NCI-H1105 treated with DMSO at 0.1 percent for 48 hours (cell line): ENCODE results near the gene SEMA4D.

Experiments used
- DNase-seq: peaks from one replicate; lab custom pipeline; 2025; lab: John Stamatoyannopoulos, UW

The SEMA4D gene

DNA sequence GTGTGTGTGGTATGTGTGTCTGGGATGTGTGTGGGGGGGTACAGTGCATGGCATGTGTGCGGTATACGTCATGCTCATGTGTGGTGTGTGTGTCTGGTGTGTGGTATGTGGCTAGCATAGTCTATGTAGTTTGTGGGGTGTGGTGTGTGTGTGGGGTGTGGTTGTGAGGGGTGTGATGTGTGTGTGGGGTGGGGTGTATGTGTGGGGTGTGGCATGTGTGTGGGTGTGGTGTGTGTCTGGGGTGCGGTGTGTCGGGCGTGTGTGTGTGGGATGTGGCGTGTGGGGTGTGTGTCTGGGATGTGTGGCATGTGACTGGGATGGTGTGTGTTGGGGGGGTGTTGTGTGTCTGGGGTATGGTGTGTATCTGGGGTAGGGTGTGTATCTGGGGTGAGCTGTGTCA is 127.3 kb downstream of the SEMA4D start:
- no peak for DNase-seq

DNA sequence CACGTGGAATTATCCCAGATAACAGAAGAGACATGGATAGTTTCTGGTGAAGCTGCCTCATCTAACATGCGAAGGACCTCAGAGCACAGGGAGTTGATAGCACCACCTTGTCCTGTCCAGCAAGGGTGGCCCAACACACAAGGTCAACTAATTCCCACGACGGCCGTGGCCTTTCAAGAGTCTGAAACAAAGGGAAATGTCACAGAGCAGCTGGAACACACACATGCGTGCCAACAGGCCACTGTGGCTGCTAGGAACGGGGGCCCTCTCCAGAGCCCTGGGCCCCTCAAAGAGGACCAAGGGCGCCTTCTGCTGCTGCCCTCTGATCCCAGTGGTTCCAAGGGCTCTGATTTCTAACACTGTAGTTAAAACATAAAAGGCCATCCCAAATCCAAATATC is 128.9 kb downstream of the SEMA4D start:
- no peak for DNase-seq

DNA sequence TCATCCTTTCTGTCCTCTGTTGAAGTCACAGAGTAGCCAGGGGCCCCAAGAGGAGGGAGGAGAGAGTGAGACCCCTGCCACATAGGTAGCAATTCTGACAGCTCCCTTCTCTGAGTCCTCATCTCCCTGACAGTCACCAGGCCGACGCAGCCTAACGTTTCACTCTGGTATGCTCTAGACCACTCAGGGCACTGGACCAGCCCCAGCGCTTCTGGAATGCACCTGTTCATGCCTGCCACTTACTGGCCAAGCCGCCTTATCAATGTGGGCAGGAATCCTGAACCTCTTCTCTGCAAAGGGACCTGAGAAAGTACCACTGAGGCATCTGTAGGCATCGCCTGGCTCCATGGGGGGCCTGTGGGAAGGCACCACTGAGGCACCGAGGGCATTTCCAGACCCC is 129.4 kb downstream of the SEMA4D start:
- DNase-seq: no peak

DNA sequence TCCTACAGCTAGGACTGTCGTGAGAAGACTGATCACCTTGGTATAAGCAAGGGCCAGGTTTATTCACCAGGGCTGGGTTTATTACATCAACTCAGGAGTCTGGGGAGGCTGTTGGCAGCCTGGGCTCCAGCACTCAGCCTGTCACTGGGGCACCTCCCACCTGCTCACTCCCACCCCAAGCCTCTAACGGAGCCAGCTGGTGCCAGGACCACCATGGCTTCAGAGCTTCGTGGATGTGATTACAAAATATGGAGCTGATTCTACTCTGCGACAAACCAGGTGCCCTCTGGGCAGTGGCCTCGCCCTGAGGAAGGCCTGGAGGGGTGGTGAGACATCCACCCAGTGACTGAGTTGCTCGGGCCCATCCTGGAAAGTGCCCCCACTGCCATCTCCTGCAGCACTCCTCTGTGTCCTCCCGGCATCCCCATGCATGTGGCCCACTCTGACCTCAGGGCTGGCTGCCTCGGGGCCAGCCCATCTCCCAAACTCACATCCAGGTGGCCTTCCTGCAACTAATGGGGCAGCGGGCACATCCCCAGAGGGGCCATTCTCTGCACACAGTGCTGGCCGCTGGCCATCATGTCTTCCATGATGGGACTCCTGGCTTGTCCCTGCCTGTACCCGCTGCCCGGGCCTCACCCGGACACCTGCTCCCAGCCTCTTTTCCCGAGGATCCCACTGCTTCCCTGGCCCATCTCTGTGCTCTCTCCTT is 130.0 kb downstream of the SEMA4D start:
- DNase-seq: no peak

DNA sequence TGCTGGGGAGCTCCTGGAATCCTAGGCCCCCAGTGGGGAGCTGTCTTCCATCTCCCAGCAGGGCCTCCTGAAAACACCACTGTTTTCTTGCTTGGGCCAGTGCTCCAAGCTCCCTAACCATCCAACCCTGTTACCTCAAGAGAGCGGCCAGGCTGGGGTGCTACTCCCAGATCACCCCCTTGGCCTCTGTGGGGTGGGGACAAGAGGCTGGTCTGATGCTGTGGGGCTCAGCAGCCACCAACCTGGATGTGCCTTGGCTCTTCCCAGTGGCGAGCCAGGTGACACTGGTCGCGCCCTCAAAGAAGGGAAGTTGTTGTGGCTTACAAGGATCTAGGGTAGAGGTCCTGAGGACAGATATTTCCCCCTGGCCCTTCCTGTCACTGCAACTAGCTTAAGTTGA is 130.6 kb downstream of the SEMA4D start:
- DNase-seq: no peak

DNA sequence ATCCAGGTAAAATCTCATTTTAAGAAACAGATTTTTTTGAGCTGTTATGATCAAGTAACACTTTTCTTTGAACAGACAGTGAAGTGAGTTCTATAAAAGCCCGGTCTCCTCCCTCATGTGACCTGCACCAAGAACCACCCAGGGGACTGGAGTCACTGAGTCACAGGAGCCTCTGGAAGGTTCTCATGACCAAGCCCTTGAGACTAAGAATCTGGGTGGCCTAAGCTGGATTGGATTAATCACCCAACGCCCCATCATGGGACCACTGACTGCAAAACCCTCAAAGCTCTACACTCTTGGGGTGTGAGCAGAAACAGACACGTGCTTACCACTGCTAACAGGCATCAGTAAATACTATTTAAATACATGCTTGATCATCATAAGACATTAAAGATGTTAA is 131.2 kb downstream of the SEMA4D start:
- no peak for DNase-seq

DNA sequence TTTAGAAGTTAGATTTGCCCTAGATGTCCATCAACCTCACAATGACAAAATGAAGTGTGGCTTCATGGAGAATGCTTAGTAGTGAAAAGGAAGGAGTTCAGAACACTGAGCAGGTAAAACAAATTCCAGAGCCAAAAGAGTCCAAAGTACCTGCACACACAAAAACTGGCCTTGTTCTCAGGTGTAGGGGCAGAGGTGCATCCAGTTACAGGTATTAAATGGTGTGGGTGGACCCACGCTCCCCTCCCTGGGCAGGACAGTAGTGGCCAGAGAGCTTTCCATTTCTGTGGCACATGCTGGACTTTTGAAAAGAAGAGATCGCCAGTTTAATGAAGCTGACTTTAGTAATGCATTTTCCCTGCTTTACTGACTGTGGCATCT is 132.4 kb downstream of the SEMA4D start:
- DNase-seq: no peak

DNA sequence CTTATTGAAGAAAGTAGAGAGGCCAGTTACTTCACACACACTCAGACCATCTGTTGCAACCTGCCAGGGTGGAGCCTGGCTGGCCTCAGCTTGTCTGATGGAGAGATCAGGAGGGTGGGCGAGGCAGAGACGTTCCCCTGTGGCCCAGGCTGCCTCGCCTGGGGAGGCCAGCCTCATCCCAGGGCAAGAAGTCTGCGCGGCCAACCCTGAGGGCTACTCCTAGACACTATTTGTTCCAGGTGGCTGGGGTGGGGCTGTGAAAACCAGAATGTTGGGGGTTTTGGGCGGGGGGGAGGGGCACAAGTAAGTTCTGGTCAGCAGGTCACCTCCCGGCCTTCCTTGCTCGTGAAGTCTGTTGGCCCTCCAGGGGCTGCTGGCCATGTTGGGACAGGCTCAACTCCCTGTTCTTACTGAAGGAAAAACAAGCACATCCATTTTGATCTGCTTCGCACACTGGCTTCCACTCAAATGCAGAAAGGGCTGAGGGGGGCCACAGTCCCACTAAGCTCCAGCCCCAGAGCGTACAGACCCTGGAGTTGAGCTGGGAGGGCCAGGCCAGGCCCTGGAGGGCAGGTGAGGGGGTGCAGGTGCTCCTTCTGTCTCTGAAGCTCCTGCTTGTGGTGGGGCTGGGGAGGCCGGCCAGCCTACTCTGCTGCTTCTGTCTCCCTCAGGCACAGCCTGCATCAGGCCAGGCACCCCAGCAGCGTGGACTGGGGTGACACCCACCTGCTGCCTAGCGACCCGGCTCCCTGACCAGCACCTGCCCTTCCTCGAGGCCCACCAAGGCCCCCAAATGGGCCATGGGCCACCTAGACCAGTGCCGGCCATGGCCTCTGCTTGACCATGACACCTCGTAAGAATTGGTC is 133.0 kb downstream of the SEMA4D start:
- no peak for DNase-seq

DNA sequence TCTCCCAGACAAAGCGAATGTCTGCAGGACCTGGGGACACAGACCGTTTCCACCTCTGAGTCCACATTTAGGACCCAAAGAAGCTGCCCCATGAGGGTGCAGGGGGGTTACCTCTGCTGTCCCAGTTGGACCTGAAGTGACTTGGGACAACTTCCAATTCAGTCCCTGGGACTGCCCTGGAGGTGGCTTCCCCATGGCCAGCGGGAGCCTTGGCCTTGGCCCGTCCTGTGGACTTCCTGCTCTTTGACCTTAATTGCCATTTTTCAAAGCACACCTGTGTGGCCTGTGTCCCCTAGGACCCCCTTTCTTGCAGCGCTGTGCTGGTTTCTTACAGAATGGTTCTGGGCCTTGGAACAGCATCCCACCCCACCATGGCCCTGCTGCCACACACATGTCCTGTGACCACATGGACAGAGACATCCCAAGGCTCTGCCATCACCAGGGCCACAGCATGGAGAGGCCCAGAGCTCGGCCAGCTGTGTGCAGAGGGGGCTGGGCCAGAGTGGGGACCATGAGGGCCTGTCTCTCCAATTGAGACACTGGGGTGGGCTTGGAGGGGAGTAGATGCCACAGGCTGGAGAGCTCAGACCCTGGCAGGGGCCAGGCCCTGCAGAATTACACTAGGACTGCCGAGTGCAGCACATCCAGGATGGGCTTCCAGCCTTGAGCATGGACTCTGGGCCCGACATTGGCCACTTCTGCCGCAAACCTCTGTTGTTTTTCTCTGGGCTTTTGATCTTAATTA is 133.8 kb downstream of the SEMA4D start:
- no peak for DNase-seq

DNA sequence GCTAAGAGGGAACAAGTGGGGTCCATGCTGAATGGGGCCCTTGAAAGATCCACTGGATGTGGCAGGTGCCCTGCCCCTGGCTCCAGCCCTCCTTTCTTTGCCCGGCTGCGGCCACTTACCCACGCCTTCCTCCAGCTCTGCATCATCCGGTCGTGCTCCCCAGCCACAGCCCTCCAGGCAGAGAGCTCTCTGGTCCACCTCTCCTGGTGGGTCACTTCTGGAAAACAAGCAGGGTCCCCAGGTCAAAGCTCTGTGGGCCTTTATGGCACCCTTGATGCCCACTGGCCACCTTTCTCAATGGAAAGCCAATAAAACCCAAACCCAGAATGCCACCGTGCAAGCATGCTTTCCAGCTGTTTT is 134.6 kb downstream of the SEMA4D start:
- DNase-seq: no peak

DNA sequence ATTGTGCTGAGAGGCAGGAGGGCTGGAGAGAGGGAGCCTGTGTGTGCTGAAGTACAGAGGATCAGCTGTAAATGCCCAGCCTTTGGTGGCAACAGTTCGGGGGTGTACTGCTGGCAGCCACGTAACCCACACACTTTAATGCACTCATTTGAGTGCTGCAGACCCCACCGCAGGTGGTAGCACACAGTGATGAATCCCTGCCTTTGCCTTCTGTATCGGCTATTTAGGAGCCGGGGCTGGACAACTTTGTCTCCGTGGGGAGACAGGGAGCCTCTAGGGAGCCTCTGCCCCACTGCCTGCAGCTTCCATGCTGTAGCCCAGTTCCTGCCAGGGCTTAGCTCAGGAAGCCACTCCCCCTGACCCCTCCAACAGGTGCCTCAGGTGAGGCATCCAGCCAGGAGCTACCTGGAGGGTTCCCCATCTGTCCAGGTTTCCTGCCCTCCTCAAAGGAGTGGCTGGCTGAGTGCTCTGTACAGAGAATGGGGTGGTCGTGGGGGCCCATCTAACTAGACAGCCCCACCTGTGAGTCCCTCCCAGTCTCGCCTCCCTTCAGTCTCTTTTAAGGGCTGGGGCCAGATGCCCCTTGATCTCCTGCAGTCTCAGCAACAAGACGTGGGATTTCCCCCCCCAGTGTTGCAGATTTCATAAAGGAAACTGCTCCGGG is 135.1 kb downstream of the SEMA4D start:
- no peak for DNase-seq

DNA sequence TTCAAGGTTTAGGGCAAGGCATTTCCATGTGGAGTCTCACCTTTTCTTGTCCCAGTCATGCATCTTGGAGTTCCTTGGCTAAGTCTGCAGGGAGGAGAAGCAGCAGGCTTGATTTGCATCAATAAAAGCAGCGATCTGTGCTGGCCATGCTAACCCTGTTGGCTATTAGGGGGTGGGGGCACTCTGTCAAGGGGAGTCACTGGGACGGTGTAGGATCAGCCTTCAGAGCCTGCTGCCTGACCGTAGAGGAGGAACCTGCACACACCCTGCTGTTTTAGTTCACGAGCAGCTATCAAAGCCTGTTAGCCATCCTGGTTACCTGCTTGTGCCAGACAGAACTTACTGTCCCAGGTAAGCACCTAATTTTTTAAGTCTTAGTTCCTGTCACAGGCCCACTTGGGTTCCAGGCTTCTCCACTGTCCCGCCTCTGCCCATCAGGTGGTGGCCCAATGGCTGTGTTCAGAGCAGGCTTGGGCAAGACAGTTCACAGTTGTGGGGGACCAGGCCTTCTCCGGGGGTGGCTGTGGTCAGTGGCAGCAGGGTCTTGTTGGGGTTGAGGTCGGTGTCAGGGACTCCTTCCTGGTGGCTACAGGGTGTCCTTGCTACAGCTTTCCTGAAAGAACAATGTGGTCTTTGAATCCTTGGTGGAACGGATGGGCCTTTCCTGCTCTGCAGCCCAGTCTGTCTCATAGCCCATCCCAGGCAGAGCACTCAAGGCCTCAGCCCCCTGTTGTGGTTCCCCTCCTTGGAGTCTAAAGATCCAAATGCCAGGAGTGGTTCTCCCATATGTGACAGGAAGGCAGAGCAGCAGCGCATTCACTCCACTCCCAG is 135.9 kb downstream of the SEMA4D start:
- no peak for DNase-seq

DNA sequence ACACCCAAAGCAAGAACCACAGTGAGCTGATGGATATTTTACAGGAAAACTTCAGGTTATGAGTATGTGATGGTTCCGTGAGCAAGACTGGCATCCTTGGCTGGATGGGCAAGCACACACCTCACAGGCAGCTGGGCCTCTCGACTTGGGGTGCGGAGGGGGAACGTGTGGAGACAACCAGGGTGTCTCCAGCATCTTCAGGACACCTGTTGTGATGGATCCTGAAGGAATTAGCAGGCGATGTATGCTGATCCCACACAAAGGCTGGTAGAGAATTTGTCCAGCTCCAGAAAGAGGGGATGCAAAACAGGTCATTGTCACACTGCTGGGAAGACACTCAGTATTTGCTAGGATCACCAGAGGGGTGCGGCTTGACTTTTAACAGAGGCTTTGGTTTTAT is 136.9 kb downstream of the SEMA4D start:
- DNase-seq: no peak

DNA sequence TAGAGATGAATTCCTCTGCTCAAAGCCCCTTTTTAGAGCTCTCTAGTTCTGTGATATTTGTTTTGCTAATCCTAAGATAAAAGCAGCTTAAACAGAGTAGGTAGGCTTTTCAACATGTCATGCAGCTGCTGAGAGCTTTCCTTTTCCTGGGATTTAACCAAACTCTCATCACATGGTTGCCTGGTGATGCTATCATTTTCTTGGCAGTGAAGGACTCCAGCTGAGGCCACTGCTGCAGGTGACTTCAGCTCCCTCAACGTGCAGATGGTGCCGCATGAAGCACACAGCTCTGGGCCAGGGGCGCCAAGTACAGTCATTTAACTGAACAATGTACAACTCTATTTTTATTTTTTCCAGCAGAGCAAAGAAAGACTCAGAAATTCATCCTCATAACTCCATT is 137.4 kb downstream of the SEMA4D start:
- DNase-seq: peak; percentile 59

DNA sequence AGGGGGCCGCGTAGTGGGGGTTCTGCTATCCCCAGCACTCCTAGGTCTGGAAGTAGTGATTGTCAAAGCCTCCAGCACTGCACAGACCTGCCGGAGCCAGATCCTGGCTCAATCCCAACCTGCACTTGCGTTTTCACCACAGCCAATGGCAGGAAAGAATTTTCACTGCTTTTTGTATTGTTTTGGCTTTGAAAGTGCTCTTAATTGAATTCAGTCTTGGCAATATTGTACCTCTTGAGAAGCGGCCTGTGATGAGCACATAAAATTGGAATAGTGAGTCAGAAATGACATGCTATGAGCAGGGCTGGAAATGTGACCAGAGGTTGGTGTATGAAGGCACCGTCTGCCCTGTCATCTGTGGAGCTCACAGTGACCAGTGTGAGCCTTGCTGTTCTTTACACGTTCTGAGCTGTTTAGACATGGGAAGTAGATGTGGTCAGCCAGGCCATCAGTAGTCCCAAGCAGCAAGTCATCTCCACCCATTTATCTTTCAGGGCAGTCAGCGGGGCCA is 138.1 kb downstream of the SEMA4D start:
- peak; percentile 95 for DNase-seq

DNA sequence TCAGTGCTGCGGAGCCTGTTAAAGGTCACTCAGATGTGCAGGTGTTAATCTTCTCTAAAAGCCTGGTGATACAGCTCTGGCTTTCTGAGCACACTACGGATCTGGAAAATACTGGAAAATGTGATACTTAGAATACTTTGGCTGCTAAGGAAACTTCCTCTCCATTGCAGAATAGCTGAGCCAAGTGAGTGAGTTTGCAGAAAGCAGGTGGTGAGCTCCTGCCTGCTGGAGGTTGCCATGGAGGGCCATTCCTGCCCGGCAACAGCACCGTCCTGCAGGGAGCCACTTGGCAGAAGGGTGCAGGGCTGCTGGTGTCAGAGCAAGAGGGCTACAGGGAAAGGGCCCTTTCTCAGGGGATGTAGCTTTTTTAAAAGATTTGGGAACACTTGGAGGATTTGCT is 138.9 kb downstream of the SEMA4D start:
- DNase-seq: peak; percentile 77

DNA sequence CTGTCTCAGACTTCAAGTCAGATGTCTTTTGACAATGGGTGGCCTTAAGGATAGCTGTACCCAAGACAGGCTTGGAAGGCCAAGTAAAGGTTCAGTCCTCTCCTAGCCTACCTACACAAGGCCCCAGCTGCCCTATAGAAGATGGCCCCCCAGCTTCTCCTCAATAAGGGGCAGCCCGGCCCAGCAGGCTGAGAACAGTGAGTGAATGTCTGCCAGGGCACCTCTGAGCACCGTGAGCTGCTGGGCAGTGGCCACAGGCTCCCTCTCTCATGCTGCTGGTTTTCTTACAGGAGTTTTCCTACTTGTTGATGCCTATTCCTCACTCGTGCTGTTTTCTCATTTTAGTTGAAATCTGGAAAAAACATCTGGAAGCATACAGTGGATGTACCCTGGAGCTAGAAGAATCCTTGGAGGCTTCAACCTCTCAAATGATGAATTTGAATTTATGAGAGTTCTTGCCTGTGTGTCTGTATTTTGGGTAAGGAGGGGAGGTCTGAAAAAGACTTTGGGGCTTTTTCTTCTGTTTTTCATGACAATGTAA is 139.5 kb downstream of the SEMA4D start:
- no peak for DNase-seq

DNA sequence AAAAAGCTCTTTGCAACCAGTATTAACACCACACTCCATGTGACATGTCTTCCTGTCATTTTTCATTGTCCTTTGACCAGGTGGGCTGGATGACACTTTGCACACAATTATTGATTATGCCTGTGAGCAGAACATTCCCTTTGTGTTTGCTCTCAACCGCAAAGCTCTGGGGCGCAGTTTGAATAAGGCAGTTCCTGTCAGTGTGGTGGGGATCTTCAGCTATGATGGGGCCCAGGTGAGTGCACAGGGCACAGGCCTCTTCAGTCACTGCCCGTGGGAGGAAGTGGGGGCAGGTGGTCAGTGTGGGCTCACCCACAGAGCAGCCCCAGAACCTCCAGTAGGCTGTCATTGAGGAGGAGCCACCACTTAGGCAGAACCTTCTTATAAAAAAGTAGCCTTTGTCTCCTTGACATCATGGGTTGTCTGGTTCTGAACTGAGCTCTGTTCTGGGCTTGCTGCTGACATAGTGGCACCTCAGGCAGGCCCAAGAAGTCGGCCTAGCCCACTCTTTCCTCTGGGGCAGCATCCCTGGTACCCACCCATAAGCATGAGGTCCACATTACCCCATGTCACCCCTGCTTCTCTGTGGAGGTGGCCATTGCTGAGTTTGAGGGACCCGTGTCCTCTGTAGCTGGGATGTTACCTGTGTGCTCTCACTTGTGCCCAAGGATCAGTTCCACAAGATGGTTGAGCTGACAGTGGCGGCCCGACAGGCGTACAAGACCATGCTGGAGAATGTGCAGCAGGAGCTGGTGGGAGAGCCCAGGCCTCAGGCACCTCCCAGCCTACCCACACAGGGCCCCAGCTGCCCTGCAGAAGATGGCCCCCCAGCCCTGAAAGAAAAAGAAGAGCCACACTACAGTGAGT is 140.3 kb downstream of the SEMA4D start:
- DNase-seq: no peak

DNA sequence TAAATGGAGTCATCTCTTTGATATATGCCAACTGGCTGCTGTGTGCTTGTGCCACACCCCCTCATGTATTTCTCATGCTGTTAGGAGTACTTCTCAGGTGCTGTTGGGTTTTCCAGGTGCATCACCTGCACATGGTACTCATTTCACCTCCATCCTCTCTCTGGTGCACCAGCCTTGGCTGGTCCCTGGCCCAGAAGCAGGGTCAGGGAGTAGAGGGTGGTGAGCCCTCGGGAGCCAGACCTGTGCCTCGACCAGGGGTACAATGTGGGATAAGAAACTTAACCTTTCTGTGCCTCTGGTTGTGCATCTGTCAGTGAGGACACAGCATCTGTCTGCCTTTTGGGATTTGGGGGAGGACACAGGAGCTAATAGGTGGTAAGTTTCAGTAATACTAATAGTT is 141.1 kb downstream of the SEMA4D start:
- no peak for DNase-seq

DNA sequence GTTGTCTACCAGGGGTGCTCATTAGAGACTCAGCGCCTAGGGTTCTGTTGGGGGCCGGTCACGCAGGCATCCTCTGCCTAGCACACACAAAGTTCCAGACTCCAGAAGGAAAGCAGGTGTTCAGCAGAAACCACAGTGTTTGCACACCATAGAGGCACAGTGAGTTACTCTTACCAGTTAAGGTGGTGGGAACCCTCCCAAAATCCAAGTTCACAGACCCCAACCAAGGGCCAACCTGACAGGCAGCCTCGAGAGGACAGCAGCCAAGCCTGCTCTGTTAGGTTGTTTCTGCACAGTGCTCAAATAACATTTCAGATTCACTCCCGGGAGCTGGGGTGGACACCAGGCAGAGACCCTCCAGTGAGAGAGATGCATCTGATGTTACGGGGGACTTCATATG is 143.4 kb downstream of the SEMA4D start:
- no peak for DNase-seq
